BLaER1 treated with 17β-estradiol and CSF1 and Interleukin-3, amounts not matched to agents 10 nM and 100 nM (cell line): ENCODE measurements around the gene CPNE4.

Experiments used
- H3K27ac ChIP-seq, 11 experiments: shearing (Covaris generic); formaldehyde crosslinking; 2 replicates each; pipeline ENCODE4 v1.8.1; 2022
- H3K27me3 ChIP-seq, 11 experiments: shearing (Covaris generic); formaldehyde crosslinking; 2 replicates each; pipeline ENCODE4 v1.8.1; 2022
- H3K36me3 ChIP-seq, 11 experiments: shearing (Covaris generic); formaldehyde crosslinking; 2 replicates each; pipeline ENCODE4 v1.8.1; 2022
- H3K4me1 ChIP-seq, 10 experiments: shearing (Covaris generic); formaldehyde crosslinking; 2 replicates each; pipeline ENCODE4 v1.8.1; 2022
- H3K4me2 ChIP-seq, 11 experiments: shearing (Covaris generic); formaldehyde crosslinking; 2 replicates each; pipeline ENCODE4 v1.8.1; 2022
- H3K4me3 ChIP-seq, 10 experiments: shearing (Covaris generic); formaldehyde crosslinking; 2 replicates each; pipeline ENCODE4 v1.8.1; 2022
- H3K9ac ChIP-seq, 11 experiments: shearing (Covaris generic); formaldehyde crosslinking; 2 replicates each; pipeline ENCODE4 v1.8.1; 2022
- H3K9me3 ChIP-seq, 11 experiments: shearing (Covaris generic); formaldehyde crosslinking; replicated peaks in 1 of 11; 2 replicates each; pipeline ENCODE4 v1.8.1; 2022
- H4K20me1 ChIP-seq, 11 experiments: shearing (Covaris generic); formaldehyde crosslinking; 2 replicates each; pipeline ENCODE4 v1.8.1; 2022
- Cebpa-rat ChIP-seq, 11 experiments: shearing (Covaris generic); IDR thresholded peaks; 2 replicates each; pipeline ENCODE4 v1.8.1; 2022

The CPNE4 gene

DNA sequence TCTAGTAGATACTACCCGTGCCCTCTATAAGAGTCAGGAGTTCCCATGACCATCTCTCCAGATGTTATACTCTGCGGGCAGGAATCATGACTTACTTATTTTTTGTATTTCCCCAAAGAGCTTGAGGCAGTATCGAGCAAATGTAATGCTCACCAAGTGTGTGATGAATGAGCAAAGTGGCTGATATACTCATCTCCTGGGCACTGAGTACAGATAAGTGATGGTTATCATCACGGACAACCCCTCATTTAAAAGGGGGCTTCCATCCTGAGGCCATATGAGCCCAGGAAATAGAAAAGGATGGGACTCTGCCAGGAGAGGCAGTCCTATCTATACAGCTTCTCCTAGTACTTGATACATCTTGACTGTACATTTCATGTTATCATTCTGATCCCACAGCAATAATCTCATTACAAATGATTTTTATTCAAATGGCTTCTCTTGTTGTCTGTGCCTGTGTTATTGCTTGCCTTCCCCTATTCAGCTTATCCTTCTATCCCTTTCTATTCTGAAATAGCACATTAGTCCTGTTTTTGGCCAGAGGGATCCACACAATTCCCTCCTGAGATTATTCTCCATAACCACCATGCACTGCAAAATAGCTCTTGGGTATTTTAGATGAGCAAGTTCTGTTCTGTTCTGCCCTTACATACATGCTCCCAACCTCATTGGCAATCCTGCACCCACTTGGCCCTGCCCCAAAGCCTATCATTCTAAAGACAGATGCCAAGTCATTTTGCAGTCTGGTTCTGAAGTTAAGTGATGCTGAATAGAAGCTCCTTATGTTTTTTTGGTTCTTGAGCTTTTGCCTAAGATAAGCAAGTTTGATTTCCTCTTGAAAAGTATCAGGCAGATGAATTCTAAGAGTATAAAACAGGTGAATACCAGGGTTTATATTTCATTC is 484.0 kb downstream of the CPNE4 start:
- Histone ChIP-seq H3K9ac (no peak overlapping the region), H3K36me3 (no peaks in the 10 kb centered on the region), H3K4me1 (no peaks in the 10 kb centered on the region), H3K9me3 (no peaks in the 10 kb centered on the region), H3K27me3 (no peaks in the 10 kb centered on the region), H4K20me1 (no peaks in the 10 kb centered on the region), H3K4me3 (no peak overlapping the region), H3K4me2 (no peak overlapping the region), H3K27ac (no peak overlapping the region)
- TF ChIP-seq Cebpa-rat (IDR thresholded peaks at IDR 0.05): no peak

DNA sequence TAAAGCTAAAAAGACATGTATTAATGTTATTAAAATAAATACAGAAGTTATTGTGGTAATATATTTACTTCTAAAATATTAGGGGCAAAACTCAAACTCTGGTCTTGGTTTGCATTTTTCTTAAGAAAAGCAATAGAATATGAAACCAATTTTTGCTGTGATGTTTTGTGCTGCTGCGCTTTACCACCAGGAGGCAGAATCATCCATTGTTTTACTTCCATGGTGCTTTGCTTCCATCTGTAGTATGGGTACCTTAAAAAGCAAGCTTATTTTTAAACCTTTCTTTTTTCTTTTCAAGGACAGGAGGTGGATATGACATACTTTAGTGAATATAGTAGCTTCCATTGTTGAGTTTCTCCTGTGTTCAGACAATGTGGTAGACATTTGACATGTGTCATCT is 485.5 kb downstream of the CPNE4 start:
- no peaks in the 10 kb centered on the region for H3K36me3 ChIP-seq
- no peaks in the 10 kb centered on the region for H3K9me3 ChIP-seq
- no peaks in the 10 kb centered on the region for H3K4me1 ChIP-seq
- no peak overlapping the region for H3K9ac ChIP-seq
- H4K20me1 ChIP-seq: no peaks in the 10 kb centered on the region
- H3K4me3 ChIP-seq: no peak overlapping the region
- TF ChIP-seq Cebpa-rat (IDR thresholded peaks at IDR 0.05): no peak
- no peak overlapping the region for H3K27ac ChIP-seq
- no peaks in the 10 kb centered on the region for H3K27me3 ChIP-seq
- no peak overlapping the region for H3K4me2 ChIP-seq

DNA sequence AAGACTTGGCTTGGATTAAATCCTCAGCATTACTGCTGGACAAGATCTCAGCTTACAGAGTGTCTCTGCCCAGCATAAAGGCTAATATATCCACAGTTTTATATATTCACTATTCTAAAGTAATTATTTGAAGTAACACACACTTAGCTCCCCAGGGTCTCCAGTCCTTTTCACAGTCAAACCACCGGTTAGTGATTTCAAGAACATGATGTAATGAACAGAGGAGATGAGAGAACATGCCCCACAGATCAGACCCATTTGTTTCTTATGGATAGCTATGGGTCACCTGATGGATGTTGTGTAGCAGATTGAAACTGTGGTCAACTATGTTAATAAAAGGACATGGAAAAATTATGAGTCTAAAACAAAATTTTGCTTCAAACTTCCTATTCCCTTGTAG is 487.2 kb downstream of the CPNE4 start:
- Histone ChIP-seq H3K9ac (no peak overlapping the region), H3K4me3 (no peak overlapping the region), H3K36me3 (no peaks in the 10 kb centered on the region), H3K27me3 (no peaks in the 10 kb centered on the region), H3K27ac (no peak overlapping the region), H3K4me2 (no peak overlapping the region), H3K9me3 (no peaks in the 10 kb centered on the region), H4K20me1 (no peaks in the 10 kb centered on the region), H3K4me1 (no peaks in the 10 kb centered on the region)
- no peak for TF ChIP-seq Cebpa-rat (IDR thresholded peaks at IDR 0.05)

DNA sequence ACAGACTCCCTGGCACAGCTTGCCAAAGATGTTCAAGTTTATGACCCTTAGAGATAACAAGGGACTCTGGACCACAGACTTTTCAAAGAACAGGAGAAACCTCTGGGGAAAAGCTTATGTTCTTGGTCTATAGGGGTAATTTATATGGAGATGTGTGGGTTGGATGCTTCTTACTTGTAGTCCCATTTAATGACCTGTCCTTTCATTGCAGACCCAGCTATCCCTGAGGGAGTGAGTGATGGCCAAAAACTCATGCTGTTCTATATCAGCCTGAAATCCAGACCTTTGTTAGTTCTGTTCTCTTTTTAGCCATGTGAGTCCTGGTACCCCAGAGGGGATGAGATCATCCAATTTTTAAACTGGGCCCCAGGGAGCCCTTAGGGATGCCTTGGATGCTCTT is 488.4 kb downstream of the CPNE4 start:
- Histone ChIP-seq H3K4me2 (no peak overlapping the region), H4K20me1 (no peaks in the 10 kb centered on the region), H3K4me3 (no peak overlapping the region), H3K9me3 (no peaks in the 10 kb centered on the region), H3K9ac (no peak overlapping the region), H3K27ac (no peak overlapping the region), H3K36me3 (no peaks in the 10 kb centered on the region), H3K27me3 (no peaks in the 10 kb centered on the region), H3K4me1 (no peaks in the 10 kb centered on the region)
- no peak for TF ChIP-seq Cebpa-rat (IDR thresholded peaks at IDR 0.05)

DNA sequence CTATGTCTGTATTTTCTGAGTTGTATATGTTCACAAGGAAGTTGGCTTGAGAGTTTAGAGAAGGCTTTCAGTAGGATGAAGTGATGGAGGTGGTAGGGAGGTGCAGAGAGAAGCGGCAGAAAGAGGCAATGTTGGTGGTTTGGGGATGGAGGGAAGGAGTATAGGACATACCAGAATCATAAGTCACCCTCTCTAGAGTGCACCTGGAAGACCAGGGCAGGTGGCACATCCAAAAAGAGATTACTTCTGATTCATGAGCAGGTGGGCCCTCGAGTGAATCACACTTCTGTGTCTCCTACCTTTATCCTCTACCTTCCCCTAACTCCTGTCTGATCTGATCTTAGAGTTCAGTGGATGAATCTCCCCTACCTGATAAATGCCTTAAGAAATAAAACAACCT is 490.3 kb downstream of the CPNE4 start:
- no peaks in the 10 kb centered on the region for H4K20me1 ChIP-seq
- no peak overlapping the region for H3K27ac ChIP-seq
- no peaks in the 10 kb centered on the region for H3K9me3 ChIP-seq
- H3K9ac ChIP-seq: no peak overlapping the region
- no peak overlapping the region for H3K4me2 ChIP-seq
- no peak for TF ChIP-seq Cebpa-rat (IDR thresholded peaks at IDR 0.05)
- H3K36me3 ChIP-seq: no peaks in the 10 kb centered on the region
- no peaks in the 10 kb centered on the region for H3K27me3 ChIP-seq
- H3K4me3 ChIP-seq: no peak overlapping the region
- no peaks in the 10 kb centered on the region for H3K4me1 ChIP-seq

DNA sequence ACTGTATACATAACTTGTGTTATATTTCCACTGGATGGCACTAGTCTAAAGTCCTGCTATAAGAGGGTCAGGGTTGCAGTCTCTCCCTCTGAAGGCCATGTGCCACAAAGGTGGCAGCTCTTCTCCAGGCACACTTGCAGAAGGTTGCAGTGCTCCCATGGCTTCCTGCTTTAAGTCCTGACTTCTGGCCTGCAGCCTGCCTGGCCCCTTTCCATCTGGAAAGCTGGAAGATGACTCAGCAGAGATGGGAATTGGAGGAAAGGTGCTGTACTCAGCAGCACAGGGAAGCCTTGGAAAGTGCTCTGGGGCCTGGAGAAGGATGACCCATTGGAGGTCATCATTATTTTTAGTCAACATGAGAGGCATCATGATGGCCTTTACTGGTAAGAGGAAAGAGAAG is 491.1 kb downstream of the CPNE4 start:
- Histone ChIP-seq H3K27ac (no peak overlapping the region), H3K4me1 (no peaks in the 10 kb centered on the region), H3K4me3 (no peak overlapping the region), H3K27me3 (no peaks in the 10 kb centered on the region), H3K9me3 (no peaks in the 10 kb centered on the region), H3K4me2 (no peak overlapping the region), H3K36me3 (no peaks in the 10 kb centered on the region), H4K20me1 (no peaks in the 10 kb centered on the region), H3K9ac (no peak overlapping the region)
- TF ChIP-seq Cebpa-rat (IDR thresholded peaks at IDR 0.05): no peak

DNA sequence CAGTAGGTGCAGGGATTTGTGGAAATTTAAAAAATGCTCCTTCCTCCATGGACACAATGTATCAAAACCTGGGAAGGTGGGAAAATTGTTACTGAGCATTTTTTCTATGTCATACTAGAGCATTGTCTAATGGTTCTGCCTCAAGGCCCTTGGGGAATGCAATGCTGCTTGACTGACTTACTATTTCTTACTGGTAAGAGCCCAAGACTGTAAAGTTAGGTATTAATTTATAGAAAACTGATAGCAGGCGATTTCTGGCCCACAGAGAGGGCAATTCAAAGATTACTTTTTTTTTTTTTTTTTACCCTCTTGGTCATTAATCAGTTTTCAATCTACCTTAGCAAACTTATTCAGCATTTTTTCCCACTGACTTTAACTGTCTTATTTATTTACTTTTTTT is 493.5 kb downstream of the CPNE4 start:
- Histone ChIP-seq H3K27ac (no peak overlapping the region), H3K4me2 (no peak overlapping the region), H3K9ac (no peak overlapping the region), H3K9me3 (no peaks in the 10 kb centered on the region), H3K27me3 (no peaks in the 10 kb centered on the region), H4K20me1 (no peaks in the 10 kb centered on the region), H3K4me3 (no peak overlapping the region), H3K4me1 (no peaks in the 10 kb centered on the region), H3K36me3 (no peaks in the 10 kb centered on the region)
- TF ChIP-seq Cebpa-rat (IDR thresholded peaks at IDR 0.05): no peak

DNA sequence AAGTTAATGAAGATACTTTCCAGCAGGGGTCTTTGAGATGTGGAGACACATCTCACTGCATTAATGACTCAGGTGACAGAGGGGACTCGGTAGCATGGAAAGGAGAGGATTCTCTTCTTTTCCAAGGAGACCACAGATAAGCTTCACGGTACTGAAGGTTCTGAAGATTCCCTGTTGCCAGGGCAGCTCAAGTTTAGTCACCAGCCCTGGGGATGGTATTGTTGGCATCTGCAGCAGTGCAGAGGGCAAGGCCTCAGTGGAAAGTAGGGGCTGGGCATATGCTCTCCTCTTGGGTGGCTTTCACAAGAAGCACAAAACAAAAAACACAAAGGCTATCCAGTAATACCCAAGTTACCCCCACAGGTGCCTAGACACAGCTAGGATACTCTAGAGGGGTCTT is 494.0 kb downstream of the CPNE4 start:
- H3K4me2 ChIP-seq: no peak overlapping the region
- no peaks in the 10 kb centered on the region for H3K27me3 ChIP-seq
- H3K27ac ChIP-seq: no peak overlapping the region
- TF ChIP-seq Cebpa-rat (IDR thresholded peaks at IDR 0.05): no peak
- no peaks in the 10 kb centered on the region for H3K4me1 ChIP-seq
- H3K9me3 ChIP-seq: no peaks in the 10 kb centered on the region
- no peak overlapping the region for H3K4me3 ChIP-seq
- H3K36me3 ChIP-seq: no peaks in the 10 kb centered on the region
- no peaks in the 10 kb centered on the region for H4K20me1 ChIP-seq
- no peak overlapping the region for H3K9ac ChIP-seq

DNA sequence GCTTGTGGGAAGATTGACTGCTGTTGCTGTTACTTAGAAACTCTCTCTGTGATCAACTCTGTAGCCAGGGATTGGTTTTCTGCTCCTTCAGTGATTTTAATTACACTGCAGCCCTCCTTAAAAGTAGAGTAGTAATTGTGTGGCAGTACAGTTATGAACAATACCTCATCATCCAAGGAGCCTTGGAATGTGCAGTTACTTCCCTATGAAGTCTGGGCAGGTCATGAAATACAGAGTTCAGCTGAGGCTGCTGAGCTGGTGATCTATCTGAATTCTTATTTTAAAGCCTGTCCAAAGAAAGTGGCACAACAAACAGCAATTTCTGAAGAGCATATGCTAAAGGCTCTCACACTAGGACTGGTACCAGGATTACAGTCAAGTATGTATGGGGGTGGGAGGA is 494.7 kb downstream of the CPNE4 start:
- Histone ChIP-seq H3K27ac (no peak overlapping the region), H3K4me3 (no peak overlapping the region), H3K27me3 (no peaks in the 10 kb centered on the region), H3K4me2 (no peak overlapping the region), H3K4me1 (no peaks in the 10 kb centered on the region), H4K20me1 (no peaks in the 10 kb centered on the region), H3K9me3 (no peaks in the 10 kb centered on the region), H3K9ac (no peak overlapping the region), H3K36me3 (no peaks in the 10 kb centered on the region)
- TF ChIP-seq Cebpa-rat (IDR thresholded peaks at IDR 0.05): no peak

DNA sequence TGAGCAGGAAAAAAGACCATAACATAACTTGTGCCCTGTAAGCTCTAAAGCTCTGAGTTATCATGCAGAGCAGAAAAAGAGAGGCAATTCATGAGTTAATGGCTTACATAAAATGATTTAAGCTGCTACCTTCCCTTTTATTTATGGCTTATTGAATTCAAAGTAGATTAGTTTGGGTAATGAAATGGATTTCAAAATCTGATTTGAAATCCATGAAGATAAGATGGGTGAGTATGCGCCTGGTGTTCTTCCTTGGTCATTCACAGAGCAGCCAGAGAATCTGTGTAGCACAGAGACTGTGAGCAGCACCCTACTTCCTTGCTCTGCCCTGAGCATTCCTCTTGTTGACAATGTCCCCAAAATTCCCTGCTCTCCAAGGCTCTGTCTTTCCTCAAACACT is 495.8 kb downstream of the CPNE4 start:
- no peak overlapping the region for H3K27ac ChIP-seq
- no peaks in the 10 kb centered on the region for H3K27me3 ChIP-seq
- H3K4me1 ChIP-seq: no peaks in the 10 kb centered on the region
- H3K4me2 ChIP-seq: no peak overlapping the region
- no peak for TF ChIP-seq Cebpa-rat (IDR thresholded peaks at IDR 0.05)
- H3K9ac ChIP-seq: no peak overlapping the region
- no peaks in the 10 kb centered on the region for H3K9me3 ChIP-seq
- H3K4me3 ChIP-seq: no peak overlapping the region
- H3K36me3 ChIP-seq: no peaks in the 10 kb centered on the region
- no peaks in the 10 kb centered on the region for H4K20me1 ChIP-seq
